Left renal cortex interstitium (tissue), 4 donors: ENCODE data around the gene PPP2R3A. TPM values are rescaled to one million over a fixed set of nuclear protein-coding genes. Genes with fewer than 3 reads are reported as not detected.
"Not testable (repeated sequence)": the region's sequence is repeated elsewhere in the genome, so short reads cannot be mapped to it uniquely, and the experiment has no call there.

Source experiments
- DNase-seq, 4 donors: peaks; one replicate each; pipeline ENCODE4 v3.0.0-alpha.2; 2013; ENCODE audit warnings: low read depth in 4 of 4, low spot score in 2 of 4, missing footprints in 1 of 4
- polyA plus RNA-seq, 4 donors: library from polyadenylated mRNA; unstranded; fragments of 120-200 nt; gene quantifications; one replicate each; pipeline ENCODE4 v1.2.1, GENCODE V29; 2013; ENCODE audit not compliant: insufficient read length in 4 of 4

The PPP2R3A gene
- polyA plus RNA-seq, 4 donors, result 19.5 to 23.3 (median 20.7) TPM

DNA sequence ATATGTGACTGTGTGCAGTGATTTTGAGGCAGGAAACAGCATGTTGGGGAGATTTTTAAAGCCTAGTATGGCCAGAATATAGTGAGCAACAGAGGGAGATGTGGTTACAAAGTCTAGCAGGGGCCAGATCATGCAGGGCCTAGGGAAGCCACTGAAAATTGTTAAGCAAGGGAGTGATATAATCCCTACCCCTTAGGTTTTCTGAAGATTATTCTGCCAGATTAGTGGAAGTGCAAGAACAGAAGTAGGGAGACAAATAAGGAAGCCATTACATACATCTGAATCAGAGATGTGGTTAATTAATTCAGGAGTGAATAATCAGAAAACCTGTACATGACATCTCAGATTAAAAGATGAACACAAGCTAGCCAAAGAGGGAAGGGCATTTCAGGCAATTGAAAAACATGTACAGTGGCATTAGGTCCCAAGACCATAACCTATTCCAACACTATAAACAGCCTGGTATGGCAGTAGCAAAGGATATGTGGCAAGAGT is 175.8 kb downstream of the PPP2R3A start:
- no peak for DNase-seq

DNA sequence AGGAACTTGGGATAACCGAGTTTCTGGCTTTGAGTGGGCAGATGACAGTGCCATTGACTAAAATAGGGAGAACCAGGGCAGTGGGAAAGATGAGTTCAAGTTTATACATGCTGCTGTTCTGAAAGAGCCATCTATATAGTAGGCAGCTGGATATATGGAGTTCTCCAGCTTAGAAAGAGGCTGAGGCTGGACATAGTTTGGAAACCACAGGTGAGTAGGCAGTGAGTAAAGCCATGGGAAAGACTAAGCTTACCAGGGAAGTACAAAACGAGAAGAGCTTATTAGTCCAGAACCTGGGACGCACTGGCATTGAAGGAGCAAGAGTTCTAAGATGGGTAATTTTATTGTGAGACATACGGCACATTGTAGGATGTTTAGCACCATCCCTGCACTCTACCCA is 176.4 kb downstream of the PPP2R3A start:
- DNase-seq, result no peak

DNA sequence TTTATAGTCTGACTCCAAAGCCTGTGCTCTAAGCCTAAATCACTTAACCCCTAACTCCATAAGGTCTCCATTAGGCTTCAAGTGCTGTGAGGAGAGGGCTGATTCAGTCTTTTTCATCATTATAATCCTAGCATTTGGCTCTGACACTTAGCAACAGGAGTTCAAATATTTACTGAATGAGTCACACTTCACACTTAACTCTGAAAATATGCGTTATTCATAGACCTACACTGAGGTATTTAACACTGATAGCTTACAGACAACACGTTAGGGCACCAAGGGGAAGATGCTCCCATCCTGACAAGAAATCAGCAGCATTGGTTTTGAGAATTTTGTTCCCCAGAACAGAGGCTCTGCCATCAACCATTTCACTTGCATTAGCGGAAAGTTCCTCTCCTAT is 177.1 kb downstream of the PPP2R3A start:
- DNase-seq, result no peak

DNA sequence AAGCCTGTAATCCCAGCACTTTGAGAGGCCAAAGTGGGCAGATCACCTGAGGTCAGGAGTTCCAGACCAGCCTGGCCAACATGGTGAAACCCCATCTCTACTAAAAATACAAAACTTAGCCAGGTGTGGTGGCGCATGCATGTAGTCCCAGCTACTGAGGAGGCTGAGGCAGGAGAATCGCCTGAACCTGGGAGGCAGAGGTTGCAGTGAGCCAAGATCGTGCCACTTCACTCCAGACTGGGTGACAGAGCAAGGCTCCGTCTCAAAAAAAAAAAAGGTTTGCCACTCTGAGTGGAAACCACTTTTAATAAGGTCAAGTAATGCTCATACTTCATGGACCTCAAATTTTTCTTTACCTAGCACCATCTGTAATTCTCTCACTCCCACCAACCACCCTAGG is 178.9 kb downstream of the PPP2R3A start:
- DNase-seq, result not testable (repeated sequence)

DNA sequence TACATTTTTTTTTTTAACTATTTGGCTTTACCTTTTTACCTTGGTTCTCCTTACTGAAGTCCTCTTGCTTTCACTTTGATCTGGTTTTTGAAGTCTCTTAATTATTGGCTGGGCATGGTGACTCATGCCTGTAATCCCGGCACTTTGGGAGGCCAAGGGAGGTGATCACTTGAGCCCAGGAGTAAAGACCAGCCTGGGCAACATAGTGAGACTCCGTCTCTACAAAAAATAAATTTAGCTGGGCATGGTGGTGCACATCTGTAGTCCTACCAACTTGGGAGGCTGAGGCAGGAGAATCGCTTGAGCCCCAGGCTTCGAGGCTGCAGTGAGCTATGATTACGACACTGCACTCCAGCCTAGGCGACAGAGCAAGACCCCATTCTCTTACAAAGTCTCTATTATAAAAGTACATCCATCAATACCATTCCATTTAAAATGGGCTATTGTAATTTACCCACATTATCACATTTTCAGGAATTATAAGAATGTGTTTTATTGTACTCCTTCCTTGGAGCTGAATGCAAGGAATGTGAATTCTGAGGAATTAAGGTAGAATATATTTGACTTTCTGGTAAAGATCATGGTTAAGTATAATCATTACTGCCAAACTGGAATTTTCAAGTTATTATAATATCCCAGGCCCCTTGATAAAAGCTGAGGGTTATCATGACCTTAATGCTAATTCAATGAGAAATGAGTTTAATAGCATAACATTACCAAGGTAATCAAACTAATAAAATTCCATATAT is 181.6 kb downstream of the PPP2R3A start:
- no peak for DNase-seq

DNA sequence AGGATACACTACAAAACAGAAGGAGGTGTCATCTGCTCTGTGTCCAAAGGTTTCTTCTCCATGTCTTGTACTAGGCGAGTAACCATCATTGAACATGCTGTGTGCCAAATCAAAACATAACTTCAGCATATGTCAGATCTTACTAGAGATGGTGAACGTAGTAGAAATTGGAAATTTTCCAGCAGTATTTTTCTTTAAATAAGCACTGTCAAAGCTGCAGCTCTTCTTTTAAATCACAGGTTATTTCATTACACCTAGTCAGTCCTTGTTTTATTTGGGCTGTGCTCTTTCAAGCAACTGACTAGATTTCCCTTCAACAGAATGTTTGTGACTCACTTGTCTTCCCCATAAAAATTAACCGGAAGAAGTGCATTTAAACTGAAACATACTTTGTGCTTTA is 184.1 kb downstream of the PPP2R3A start:
- no peak for DNase-seq

DNA sequence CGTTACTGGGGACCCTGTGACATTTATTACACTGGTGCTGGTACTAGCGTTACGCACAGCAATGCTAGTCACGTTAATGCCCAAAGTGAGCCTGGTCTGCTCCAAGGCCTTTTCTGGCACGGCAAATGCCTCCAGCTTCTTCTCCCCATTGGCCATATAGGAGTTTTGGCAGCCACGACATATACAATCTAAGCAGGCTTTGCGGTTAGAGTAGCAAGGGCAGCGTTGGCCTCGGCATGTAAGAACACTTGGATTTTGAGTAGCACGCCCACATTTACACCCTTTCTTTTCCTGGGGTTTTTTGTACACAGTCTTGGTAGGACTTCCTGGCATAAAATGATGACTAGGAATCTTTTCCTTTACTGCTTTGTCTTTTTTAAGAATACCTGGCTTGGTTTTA is 185.7 kb downstream of the PPP2R3A start:
- no peak for DNase-seq

DNA sequence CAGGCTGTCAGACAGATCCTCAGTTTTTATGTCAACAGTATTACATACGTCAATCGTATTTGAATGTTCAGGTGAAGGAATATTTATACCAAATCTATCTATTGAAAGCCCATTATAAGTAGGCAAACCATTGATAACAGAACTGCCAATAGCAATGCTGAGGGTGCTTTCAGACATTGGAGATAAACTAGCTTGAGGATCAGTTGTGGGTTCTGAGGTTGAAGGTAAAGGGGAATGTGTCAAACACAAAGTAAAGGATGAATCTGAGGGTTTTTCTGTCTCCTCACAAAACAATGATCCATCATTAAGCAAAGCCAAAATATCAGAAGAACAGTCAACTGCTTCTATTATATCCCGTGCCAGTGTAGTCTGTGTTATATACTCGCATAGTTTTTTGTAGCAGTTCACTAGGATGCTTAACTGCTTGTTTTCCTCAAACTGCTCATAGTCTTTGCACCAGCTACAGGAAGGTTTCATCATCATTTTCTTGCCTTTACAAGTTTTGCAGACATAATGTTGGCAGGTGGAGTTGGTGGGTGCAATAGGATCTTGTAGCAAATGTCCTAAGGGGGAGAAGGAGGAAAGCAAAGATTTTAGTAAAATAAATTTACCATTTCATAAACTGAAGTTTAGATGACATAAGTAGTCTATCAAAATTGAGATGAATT is 186.8 kb downstream of the PPP2R3A start:
- DNase-seq, result no peak

DNA sequence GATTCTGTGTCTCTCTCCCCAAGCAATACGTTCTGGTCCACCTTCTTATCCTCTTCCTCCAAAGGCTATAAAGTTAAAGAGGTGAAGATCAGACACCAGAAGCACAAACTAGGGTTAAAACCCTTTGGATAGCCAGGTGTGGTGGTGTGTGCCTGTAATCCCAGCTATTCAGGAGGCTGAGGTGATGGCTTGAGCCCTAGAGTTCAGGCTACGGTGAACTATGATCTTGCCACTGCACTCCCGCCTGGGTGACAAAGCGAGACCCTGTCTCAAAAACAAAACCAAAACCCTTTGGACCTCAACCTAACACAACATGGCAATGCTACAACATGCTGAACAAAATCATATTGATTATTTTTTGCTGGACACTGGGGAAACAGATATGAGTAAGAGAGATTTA is 187.4 kb downstream of the PPP2R3A start:
- no peak for DNase-seq

DNA sequence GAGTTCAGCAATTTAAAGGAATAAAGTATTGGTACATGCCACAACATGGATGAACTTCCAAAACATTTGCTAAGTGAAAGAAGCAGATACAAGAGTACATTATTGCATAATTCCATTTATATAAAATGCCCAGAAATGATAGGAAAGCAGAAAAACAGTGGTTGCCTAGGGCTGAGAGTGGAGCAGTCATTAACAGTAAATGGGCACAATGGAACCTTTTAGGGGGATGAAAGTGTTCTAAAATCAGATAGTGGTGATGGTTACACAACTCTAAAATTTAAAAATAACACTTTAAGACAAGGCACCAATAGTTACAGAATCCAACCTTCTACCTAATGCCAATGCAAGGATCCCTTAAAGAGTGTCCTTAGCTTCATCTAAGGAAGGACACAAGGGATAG is 196.0 kb downstream of the PPP2R3A start:
- DNase-seq, result no peak

DNA sequence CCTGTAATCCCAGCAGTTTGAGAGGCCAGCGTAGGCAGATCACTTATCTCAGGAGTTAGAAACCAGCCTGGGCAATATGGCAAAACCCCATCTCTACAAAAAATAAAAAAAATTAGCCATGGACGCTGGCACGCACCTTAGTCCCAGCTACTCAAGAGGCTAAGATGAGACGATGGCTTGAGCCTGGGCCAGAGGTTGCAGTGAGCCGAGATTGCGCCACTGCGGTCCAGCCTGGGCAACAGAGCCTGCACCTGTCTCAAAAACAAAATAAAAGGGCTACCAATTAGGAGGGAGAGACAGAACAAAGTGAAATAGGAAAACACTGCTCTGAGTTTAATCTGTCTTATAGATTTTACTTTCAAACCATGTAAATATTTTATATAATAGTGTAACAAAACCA is 196.8 kb downstream of the PPP2R3A start:
- no peak for DNase-seq

DNA sequence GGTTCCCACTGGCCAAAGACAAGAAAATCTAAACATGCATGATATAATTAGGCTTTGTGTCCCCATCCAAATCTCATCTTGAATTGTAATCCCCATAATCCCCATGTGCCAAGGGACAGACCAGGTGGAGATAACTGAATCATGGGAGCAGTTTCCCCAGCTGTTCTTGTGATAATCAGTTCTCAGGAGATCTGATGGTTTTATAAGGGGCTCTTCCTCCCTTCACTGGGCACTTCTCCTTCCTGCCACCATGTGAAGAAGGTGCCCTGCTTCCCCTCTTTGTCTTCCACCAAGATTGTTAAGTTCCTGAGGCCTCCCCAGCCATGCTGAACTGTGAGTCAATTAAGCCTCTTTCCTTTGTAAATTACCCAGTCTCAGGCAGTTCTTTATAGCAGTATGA is 198.1 kb downstream of the PPP2R3A start:
- DNase-seq, result not testable (repeated sequence)

DNA sequence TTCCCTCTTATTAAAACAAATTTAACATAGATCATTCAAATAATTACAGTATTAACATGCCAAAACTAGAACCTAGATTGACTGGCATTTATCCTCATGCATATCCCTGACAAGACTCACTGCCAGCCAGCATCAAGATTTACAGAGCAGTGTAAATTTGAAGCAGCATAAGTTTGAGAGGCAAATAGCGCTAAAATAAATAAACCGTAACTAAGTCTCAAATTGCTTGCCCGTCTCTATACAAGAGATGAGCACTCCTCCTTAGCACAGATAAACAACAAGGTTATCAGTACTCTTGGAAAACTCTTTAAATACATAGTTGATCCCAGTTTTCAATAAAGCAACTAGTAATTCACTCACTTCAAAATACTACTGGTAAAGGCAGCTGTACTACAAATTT is 201.0 kb downstream of the PPP2R3A start:
- peak in 1 of 4 donors; percentile 12 for DNase-seq

DNA sequence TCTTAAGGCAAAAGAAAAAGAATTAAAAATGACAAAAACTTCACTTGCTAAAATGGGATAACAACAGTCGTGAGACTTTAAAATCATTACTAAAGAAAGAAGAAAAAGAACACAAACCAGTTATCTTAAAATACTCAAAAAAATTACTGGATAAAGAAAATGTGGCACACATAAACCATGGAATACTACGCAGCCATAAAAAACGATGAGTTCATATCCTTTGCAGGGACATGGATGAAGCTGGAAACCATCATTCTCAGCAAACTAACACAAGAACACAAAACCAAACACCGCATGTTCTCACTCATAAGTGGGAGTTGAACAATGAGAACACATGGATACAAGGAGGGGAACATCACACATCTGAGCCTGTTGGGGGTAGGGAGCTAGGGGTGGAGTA is 202.7 kb downstream of the PPP2R3A start:
- not testable (repeated sequence) for DNase-seq

DNA sequence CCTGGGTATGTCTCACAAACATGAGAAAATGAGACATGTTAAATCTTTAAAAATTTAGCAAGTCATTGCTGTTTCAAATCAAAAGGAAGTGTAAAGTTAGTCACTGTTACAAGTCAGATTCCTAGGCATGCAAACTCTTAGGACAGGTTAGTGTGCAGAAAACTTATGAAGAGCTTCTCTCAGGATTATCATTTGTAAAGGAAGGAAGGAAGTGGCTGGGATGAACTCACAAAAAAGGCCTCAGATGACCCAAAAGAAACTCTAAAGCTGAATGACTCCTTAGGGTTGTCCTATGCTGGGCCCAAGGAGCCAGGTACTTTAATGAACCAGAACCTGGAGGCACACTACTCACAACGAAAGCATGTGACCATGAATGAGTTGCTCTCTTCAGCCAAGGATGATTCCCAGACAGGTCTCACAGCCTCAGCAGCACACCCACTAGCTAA is 205.6 kb downstream of the PPP2R3A start:
- no peak for DNase-seq

DNA sequence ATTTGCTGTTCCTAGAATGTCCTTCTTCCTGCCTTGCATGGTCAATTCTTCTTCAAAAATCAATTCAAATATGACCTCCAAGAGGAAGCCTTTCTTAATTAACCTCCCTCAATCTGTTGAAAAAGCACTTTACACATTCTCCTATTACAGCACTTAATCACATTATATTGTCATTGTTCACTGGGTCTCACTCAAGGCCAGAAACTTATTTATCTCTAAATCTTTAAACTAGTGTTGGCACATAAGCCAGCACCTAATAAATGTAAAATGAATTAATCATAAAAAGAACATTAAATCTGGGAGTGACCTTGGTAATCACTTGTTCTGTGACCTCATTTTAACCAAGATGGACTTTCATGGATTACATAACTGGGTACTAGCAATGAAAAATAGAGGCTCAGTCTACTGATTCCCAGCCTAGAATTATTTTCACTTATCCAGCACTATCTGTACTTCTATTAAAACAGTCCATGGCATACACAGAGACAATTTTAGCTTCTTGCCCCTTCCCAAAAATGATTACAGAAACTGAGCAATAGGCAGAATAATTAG is 208.5 kb downstream of the PPP2R3A start:
- DNase-seq, result no peak

DNA sequence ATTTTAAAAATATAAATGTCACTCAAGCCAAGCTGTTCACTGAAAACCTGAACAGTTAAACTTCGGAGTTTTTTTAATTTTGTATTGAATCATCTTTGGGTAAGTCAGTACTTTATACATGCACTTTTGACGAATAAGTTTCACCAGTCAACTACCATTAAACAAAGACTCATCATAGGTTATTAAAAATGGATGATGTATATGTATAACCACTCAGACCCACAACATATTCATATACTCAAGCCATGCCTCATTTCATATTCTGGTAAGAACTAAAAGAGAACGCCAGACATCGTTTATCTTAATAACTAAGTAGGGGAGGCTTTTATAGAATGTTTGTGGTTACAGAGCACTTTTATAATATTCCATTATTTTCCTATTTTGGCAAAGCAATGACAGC is 212.3 kb downstream of the PPP2R3A start:
- DNase-seq, result no peak

DNA sequence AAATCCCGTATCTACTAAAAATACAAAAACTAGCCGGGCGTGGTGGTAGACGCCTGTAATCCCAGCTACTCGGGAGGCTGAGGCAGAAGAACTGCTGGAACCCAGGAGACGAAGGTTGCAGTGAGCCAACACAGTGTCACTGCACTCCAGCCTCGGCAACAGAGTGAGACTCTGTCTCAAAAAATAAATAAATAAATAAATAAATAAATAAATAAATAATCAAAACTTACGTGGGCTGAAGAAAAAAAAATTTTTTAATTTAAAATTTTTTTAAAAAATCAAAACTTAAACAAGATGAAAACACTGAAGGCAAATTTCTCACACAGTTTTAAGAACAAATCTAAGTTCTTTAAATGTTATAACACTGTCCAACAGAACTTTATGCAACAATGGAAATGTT is 216.2 kb downstream of the PPP2R3A start:
- no peak for DNase-seq

DNA sequence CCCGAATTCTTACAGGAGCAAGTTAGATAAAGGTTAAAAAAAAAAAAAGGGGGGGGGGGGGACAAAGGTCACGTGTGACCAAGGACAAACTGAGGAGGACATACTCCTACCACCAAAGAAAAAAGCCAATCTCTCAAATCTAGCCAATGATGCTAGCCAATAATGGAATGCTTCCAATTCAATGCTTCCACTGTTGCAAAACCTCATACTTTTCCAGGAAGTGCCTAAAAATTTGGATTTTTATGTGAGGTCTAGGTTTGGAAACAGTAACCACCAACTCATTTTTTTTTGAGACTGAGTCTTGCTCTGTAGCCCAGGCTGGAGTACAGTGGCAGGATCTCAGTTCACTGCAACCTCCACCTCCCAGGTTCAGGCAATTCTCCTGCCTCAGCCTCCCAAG is 219.2 kb downstream of the PPP2R3A start:
- DNase-seq, result no peak

DNA sequence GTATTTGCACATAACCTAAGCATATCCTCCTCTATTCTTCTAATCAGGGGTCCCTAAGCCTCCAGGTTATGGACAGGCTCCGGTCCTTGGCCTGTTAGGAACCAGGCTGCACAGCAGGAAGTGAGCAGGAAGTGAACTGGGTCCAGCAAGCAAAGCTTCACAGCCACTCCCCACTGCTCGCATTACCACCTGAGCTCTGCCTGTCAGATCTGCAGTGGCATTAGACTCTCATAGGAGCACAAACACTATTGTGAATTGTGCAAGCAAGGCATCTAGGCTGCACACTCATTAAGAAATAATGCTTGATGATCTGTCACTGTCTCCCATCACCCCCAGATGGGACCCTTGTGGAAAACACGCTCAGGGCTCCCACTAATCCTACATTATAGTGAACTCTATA is 220.8 kb downstream of the PPP2R3A start:
- no peak for DNase-seq

DNA sequence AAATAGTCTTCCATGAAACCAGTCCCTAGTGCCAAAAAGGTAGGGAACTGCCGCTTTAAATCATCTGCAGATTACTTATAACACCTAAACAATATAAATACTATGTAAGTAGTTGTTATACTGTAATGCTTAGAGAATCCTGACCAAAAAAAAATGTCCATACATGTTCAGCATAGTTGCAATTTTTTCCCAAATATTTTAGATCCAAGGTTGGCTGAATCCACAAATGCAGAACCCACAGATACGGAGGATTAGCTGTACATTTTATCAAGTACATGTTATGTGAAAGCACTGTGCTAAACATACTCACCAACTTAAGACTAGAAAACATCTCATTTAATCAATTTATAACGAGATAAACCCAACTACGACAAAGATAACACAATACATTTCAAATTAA is 221.3 kb downstream of the PPP2R3A start:
- DNase-seq, result no peak

DNA sequence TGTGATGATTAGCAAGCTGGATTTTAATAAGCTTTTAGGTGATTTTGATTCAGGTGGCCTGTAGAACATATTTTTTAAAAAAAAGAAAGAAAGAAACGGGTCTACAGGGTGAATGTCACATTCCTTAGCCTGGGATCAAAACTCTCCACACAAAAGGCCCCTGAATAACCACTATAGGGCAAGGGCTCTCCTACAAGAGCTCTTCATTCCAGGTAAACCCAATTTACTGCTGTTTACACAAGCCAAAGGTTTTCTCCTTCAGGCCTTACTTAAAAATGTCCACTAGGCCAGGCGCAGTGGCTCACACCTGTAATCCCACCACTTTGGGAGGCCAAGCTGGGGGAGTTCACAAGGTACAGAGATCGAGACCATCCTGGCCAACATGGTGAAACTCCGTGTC is 222.3 kb downstream of the PPP2R3A start:
- DNase-seq, result no peak
